A549 (cell line): ENCODE results near the gene ZSCAN16. TPM values are rescaled to one million over a fixed set of nuclear protein-coding genes. Genes with fewer than 3 reads are reported as not detected.
A peak's percentile ranks its signal among the peaks of the same experiment; 100 is the strongest.

ENCODE experiments used
- ATAC-seq, 2 experiments: fragments of 200-7000 bp in 1 of 2; fragments of >200 bp in 1 of 2; cut with Nextera tagmentation in 1 of 2; cut with Tn5 transposase in 1 of 2; 3 replicates each; pipeline versions ENCODE4 v1.8.0 to v1.9.1; 2018 to 2020; ENCODE audit warnings: mild to moderate bottlenecking in 1 of 2, moderate library complexity in 1 of 2
- CTCF ChIA-PET: fragments of 300-600 bp; sonication (Branson Sonifier 250); formaldehyde crosslinking; extraction: SDS; loops from one replicate; lab custom pipeline; 2021; ENCODE audit warnings: antibody characterized with exemption, inconsistent platforms; lab: Yijun Ruan, JAX
- POLR2A ChIA-PET: fragments of 350-600 bp; formaldehyde crosslinking; extraction: SDS; loops from one replicate; lab custom pipeline; 2021; ENCODE audit warnings: antibody characterized with exemption, inconsistent platforms; lab: Yijun Ruan, JAX
- DNase-seq, 2 experiments: peaks; one replicate each; pipeline versions ENCODE4 v3.0.0 to v3.0.0-alpha.2; 2011 to 2016; ENCODE audit warnings: low read depth in 1 of 2, low spot score in 1 of 2
- FAIRE-seq: peaks from 2 replicates; lab custom pipeline; 2011; peaks lifted over from hg19 to GRCh38; lab: Jason Lieb, UNC
- H3K27ac ChIP-seq, 2 experiments: fragments of >200 bp; sonication (Bioruptor Twin); formaldehyde crosslinking; 3 replicates each; pipeline ENCODE4 v1.5.1; 2016 to 2017
- H3K4me1 ChIP-seq: fragments of >200 bp; sonication (Bioruptor Twin); formaldehyde crosslinking; 3 replicates; pipeline ENCODE4 v1.6.1; 2016
- H3K4me2 ChIP-seq: fragments of >200 bp; sonication (Bioruptor Twin); formaldehyde crosslinking; 3 replicates; pipeline ENCODE4 v1.6.1; 2016
- H3K4me3 ChIP-seq: fragments of >200 bp; sonication (Bioruptor Twin); formaldehyde crosslinking; 3 replicates; pipeline ENCODE4 v1.5.1; 2016
- H3K9me3 ChIP-seq: fragments of >200 bp; sonication (Bioruptor Twin); formaldehyde crosslinking; 3 replicates; pipeline ENCODE4 v1.6.1; 2016
- CHD2 ChIP-seq: fragments of 150-350 bp; IDR thresholded peaks from 2 replicates; pipeline ENCODE4 v1.6.1; 2014; ENCODE audit warnings: low read length; ENCODE audit not compliant: partially characterized antibody
- FOSB ChIP-seq: fragments of 250-450 bp; sonication (Bioruptor Pico); IDR thresholded peaks from 2 replicates; pipeline ENCODE4 v1.5.0; 2020; ENCODE audit warnings: mild to moderate bottlenecking, moderate library complexity
- FOSL2 ChIP-seq, 2 experiments: fragments of 450-650 bp in 1 of 2; fragments of >200 bp in 1 of 2; sonication (Bioruptor Twin) in 1 of 2; formaldehyde crosslinking; IDR thresholded peaks; 2 replicates each; pipeline versions ENCODE4 v1.5.0 to v1.6.1; 2016 to 2020; ENCODE audit warnings: mild to moderate bottlenecking in 1 of 2, moderate library complexity in 1 of 2
- GATA3 ChIP-seq: IDR thresholded peaks from 2 replicates; pipeline ENCODE4 v1.6.1; 2012; ENCODE audit warnings: borderline replicate concordance
- HEYL ChIP-seq: fragments of 250-450 bp; sonication (Bioruptor Pico); IDR thresholded peaks from 2 replicates; pipeline ENCODE4 v1.8.0; 2021; ENCODE audit warnings: mild to moderate bottlenecking, moderate library complexity
- HOXB5 ChIP-seq: fragments of 250-450 bp; sonication (Bioruptor Pico); IDR thresholded peaks from 2 replicates; pipeline ENCODE4 v1.5.0; 2020; ENCODE audit warnings: mild to moderate bottlenecking, moderate library complexity
- JUN ChIP-seq, 2 experiments: fragments of >200 bp; sonication (Bioruptor Twin); formaldehyde crosslinking; IDR thresholded peaks; 2 replicates in 1 of 2; 3 replicates in 1 of 2; pipeline ENCODE4 v1.6.1; 2016 to 2017
- MAFK ChIP-seq: fragments of 450-650 bp; IDR thresholded peaks from 2 replicates; pipeline ENCODE4 v1.6.1; 2014; ENCODE audit not compliant: partially characterized antibody
- NFE2L2 ChIP-seq: fragments of 150-350 bp; conservative IDR thresholded peaks from 2 replicates; pipeline ENCODE4 v1.6.1; 2014; ENCODE audit warnings: low read length
- PHF8 ChIP-seq: fragments of 200-600 bp; sonication (generic); IDR thresholded peaks from 2 replicates; pipeline ENCODE4 v1.6.1; 2016; ENCODE audit warnings: low read depth, mild to moderate bottlenecking, antibody characterized with exemption, moderate library complexity, borderline replicate concordance
- POLR2A ChIP-seq: IDR thresholded peaks from 2 replicates; pipeline ENCODE4 v1.6.1; 2012; ENCODE audit warnings: mild to moderate bottlenecking, low read length
- POLR2AphosphoS2 ChIP-seq: conservative IDR thresholded peaks from 2 replicates; pipeline ENCODE4 v1.6.1; 2012; ENCODE audit warnings: low read length, improper control_type of control experiment, inconsistent platforms
- RAD21 ChIP-seq, 2 experiments: fragments of >200 bp in 1 of 2; sonication (Bioruptor Twin) in 1 of 2; formaldehyde crosslinking in 1 of 2; IDR thresholded peaks in 1 of 2; conservative IDR thresholded peaks in 1 of 2; 2 replicates in 1 of 2; 3 replicates in 1 of 2; pipeline ENCODE4 v1.6.1; 2012 to 2018; ENCODE audit warnings: inconsistent platforms in 1 of 2
- RFX5 ChIP-seq: fragments of 450-650 bp; IDR thresholded peaks from 2 replicates; pipeline ENCODE4 v1.7.1; 2014; ENCODE audit warnings: antibody characterized with exemption, mild to moderate bottlenecking, moderate library complexity
- SMC3 ChIP-seq: fragments of >200 bp; sonication (Bioruptor Twin); formaldehyde crosslinking; IDR thresholded peaks from 3 replicates; pipeline ENCODE4 v1.6.1; 2018; ENCODE audit warnings: inconsistent platforms
- ZFP36 ChIP-seq: fragments of 450-650 bp; IDR thresholded peaks from 2 replicates; pipeline ENCODE4 v1.6.1; 2014; ENCODE audit warnings: borderline replicate concordance; ENCODE audit not compliant: partially characterized antibody
- ZSCAN20 ChIP-seq: fragments of 250-450 bp; sonication (Bioruptor Pico); IDR thresholded peaks from 2 replicates; pipeline ENCODE4 v1.8.0; 2022; ENCODE audit warnings: mild to moderate bottlenecking, moderate library complexity
- WGBS: methylation state at CpG from one replicate; pipeline ENCODE4 v1.1.6; 2017; ENCODE audit errors: missing lambda C conversion rate; 5-methylcytosine and 5-hydroxymethylcytosine counted together
- polyA minus RNA-seq: library from RNA; depleted of rRNA, polyadenylated mRNA; stranded (reverse); fragments of >200 nt; gene quantifications from 2 replicates; pipeline ENCODE4 v1.2.3, GENCODE V29; 2011; rRNA and poly(A)+ RNA removed
- polyA plus RNA-seq, 4 experiments: library from polyadenylated mRNA; depleted of rRNA in 3 of 4; stranded (reverse); fragments of >200 nt; fragmentation: RNase III in 1 of 4; extraction: RNeasy Plus Mini Kit Qiagen cat#74134 plus additional on column Dnase treatment in 1 of 4; gene quantifications; 2 replicates in 3 of 4; 3 replicates in 1 of 4; pipeline ENCODE4 v1.2.3, GENCODE V29; 2011 to 2017
- TF ChIP-seq, protein P1 (sequence below): IDR thresholded peaks from 2 replicates; pipeline ENCODE4 v1.6.1; 2012
- TF ChIP-seq, protein P2 (sequence below): fragments of >200 bp; sonication (Bioruptor Twin); formaldehyde crosslinking; IDR thresholded peaks from 3 replicates; pipeline ENCODE4 v1.6.1; 2016
- TF ChIP-seq, protein P3 (sequence below): IDR thresholded peaks from 2 replicates; pipeline ENCODE4 v1.6.1; 2012

ZSCAN16 gene
- 5.5 and 6.0 TPM in 2 replicates for polyA plus RNA-seq (2011; rRNA removed)
- polyA plus RNA-seq (2012; cell fraction: cytosol; rRNA removed): 2.4 and 2.8 TPM in 2 replicates
- polyA plus RNA-seq (2012; cell fraction: nucleus; rRNA removed): 1.5 and 1.7 TPM in 2 replicates
- 5.7 to 6.1 TPM (median 5.8 TPM) in 3 replicates for polyA plus RNA-seq (2017; fragmentation: RNase III; extraction: RNeasy Plus Mini Kit Qiagen cat#74134 plus additional on column Dnase treatment)
- polyA minus RNA-seq: 4.4 and 5.0 TPM in 2 replicates

DNA sequence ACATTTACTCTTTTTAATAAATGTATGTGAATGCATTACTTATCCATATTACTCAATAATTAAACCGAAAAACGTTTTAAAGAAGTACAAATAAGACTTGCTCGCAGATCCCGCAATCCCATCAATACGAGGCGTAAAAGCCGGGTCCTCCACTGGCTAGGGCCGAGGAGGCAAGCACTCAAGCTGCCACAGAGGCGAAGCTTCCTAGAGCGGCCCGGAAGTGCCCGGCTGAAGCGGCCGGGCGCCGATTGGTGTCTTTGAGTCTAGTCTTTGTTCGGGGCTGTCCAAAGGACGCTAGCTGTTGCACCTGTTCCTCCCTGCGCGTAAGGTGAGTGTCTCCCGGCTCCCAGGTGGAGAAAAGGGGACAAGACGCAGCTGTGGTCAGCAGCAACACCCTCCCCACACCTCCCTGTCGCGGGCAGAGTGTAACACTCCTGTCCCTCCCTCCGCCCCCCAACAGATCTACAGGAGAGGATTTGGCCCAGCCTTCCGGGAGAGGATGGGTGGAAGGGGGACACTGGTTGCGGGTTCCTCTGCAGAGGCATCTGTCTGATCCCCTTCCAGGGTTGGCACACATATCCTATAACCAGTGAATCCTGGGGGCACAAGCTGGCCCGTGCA is at the start of gene ZSCAN16:
TSS of gene ZSCAN16 (plus strand) at position 260 of the 621 bp plus-strand sequence. CDS start 835 bp downstream, outside the sequence.
- under 1% methylated on average over 11 of the region's 28 CpGs for WGBS
- ATAC-seq (peak; percentile 99 to 100), FAIRE-seq (no peak), DNase-seq (peak; percentile 67 to 86)
- TF ChIP-seq RAD21 (conservative IDR thresholded peaks at IDR 0.05 in 1 of 2, IDR thresholded peaks at IDR 0.05 in 1 of 2) (no peak), JUN (IDR thresholded peaks at IDR 0.05) (peak; percentile 65 to 74), POLR2AphosphoS2 (no peak), POLR2A (0 out of 2 replicates have a peak, but pooled peaks have one; percentile 41), ZFP36 (no peak), RFX5 (no peak)
- TF ChIP-seq, protein P1, sequence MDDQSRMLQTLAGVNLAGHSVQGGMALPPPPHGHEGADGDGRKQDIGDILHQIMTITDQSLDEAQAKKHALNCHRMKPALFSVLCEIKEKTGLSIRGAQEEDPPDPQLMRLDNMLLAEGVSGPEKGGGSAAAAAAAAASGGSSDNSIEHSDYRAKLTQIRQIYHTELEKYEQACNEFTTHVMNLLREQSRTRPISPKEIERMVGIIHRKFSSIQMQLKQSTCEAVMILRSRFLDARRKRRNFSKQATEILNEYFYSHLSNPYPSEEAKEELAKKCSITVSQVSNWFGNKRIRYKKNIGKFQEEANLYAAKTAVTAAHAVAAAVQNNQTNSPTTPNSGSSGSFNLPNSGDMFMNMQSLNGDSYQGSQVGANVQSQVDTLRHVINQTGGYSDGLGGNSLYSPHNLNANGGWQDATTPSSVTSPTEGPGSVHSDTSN: peak; percentile 36; the same call in 1 of the 2 replicates
- TF ChIP-seq, protein P2, sequence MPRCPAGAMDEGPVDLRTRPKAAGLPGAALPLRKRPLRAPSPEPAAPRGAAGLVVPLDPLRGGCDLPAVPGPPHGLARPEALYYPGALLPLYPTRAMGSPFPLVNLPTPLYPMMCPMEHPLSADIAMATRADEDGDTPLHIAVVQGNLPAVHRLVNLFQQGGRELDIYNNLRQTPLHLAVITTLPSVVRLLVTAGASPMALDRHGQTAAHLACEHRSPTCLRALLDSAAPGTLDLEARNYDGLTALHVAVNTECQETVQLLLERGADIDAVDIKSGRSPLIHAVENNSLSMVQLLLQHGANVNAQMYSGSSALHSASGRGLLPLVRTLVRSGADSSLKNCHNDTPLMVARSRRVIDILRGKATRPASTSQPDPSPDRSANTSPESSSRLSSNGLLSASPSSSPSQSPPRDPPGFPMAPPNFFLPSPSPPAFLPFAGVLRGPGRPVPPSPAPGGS: 0 out of 3 replicates have a peak, but pooled peaks have one; percentile 47
- TF ChIP-seq, protein P3, sequence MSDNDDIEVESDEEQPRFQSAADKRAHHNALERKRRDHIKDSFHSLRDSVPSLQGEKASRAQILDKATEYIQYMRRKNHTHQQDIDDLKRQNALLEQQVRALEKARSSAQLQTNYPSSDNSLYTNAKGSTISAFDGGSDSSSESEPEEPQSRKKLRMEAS: 0 out of 2 replicates have a peak, but pooled peaks have one; percentile 12
- H3K27ac ChIP-seq: peak within 1 kb of the TSS; percentile 72 to 90
- H3K4me3 ChIP-seq: peak within 1 kb of the TSS; percentile 55
- POLR2A ChIA-PET: interaction anchor here (1.0 to 1.4 kb wide), 4 partner anchors 12 to 259 kb away, joined by 3 to 19 read pairs (median 7); partner anchors contain the start of gene ZKSCAN8
- no peaks in the 10 kb centered on the region for H3K9me3 ChIP-seq
- CTCF ChIA-PET: interaction anchor here (1.0 to 1.6 kb wide), 2 partner anchors 10 to 12 kb away, joined by 3 read pairs; no protein-coding TSS in a partner anchor
- peaks cover 8% of the 10 kb centered on the region; the same call in 1 of the 3 replicates for H3K4me1 ChIP-seq
- peak within 1 kb of the TSS; percentile 77 for H3K4me2 ChIP-seq

DNA sequence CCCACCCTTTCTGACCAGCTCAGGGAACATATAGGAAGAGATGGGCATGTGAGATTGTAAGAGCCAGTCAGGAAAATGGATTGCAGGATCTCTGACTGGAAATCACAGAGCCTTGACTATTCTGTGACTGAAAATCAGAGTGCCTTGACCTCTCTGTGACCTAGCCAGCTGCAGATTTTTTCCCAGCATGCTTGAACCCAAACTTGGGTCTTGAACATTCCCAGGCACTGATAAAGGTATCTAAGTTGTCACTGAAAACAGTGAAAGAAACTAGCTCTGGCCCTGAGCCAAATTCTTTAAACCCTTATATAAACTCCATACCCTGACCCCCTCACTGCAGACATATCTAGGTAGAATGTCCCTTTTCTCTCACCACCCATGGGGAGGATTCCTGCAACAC is 46.4 kb upstream of the ZSCAN16 start:
- ATAC-seq (no peak), DNase-seq (no peak), FAIRE-seq (no peak)
- ChIA-PET POLR2A (no interaction called here), CTCF (no interaction called here)
- H3K4me2 ChIP-seq: no peak overlapping the region
- H3K4me1 ChIP-seq: no peaks in the 10 kb centered on the region
- no peak overlapping the region for H3K27ac ChIP-seq
- no peaks in the 10 kb centered on the region for H3K9me3 ChIP-seq
- TF ChIP-seq HEYL (CRISPR knock-in tag): no peak
- no peak for TF ChIP-seq GATA3
- no peak for TF ChIP-seq POLR2AphosphoS2
- TF ChIP-seq, protein P2: no peak
- no peak for TF ChIP-seq CHD2
- H3K4me3 ChIP-seq: no peak overlapping the region

DNA sequence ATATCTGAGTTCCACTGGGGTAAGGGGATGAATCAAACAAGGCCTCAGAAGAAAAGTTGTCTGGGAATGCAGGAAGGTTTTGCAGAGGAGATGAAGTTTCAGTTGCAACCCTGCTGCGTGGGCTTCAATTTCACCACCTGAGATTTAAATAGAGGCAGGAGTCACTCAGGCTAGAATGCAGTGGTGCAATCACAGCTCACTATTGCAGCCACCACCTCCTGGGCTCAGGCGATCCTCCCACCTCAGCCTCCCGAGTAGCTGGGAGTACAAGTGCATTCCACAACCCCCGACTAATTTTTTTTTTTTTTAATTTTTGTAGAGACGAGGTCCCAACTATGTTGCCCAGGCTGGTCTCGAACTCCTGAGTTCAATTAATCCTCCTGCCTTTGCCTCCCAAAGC is 45.6 kb upstream of the ZSCAN16 start:
- 69% methylated on average over 6 of the region's 6 CpGs for WGBS
- no peak overlapping the region for H3K4me3 ChIP-seq
- H3K4me2 ChIP-seq: no peak overlapping the region
- H3K9me3 ChIP-seq: no peaks in the 10 kb centered on the region
- TF ChIP-seq ZSCAN20 (CRISPR knock-in tag) (no peak), HOXB5 (CRISPR knock-in tag) (no peak), FOSL2 (IDR thresholded peaks at IDR 0.05) (no peak), FOSL2 (CRISPR knock-in tag; IDR thresholded peaks at IDR 0.05) (no peak), MAFK (no peak), NFE2L2 (no peak), PHF8 (no peak), FOSB (CRISPR knock-in tag) (no peak), SMC3 (no peak), RFX5 (no peak)
- no peak for FAIRE-seq
- no peak overlapping the region for H3K27ac ChIP-seq
- CTCF ChIA-PET: no interaction called here
- POLR2A ChIA-PET: no interaction called here
- no peak for ATAC-seq
- no peak for DNase-seq
- H3K4me1 ChIP-seq: no peaks in the 10 kb centered on the region
